Measurements from ENCODE around the gene TRAPPC5.

Gene TRAPPC5

DNA sequence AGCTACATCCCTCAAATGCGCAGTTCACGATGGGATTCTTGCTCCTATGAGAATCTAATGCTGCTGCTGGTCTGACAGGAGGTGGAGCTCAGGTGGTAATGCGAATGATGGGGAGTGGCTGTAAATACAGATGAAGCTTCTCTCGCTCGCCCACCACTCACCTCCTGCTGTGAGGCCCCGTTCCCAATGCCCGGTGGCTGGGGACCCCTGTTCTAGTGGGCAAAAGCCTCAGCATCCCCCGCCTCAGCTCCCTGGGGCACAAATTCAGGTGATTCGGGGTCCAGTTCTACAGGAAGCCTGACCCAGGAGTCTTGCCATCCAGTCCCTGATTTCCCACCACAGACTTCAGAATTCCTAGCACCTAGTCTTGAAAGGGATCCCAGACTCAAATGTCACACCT, 8.1 kb upstream of the TRAPPC5 start:
- H3K27me3 ChIP-seq (replicated peaks; ENCODE audit: control insufficient read depth, insufficient read depth, low read length): no peaks in the 10 kb centered on the region; the same call in 1 of the 2 replicates
- DNase-seq (ENCODE audit: extremely low read depth, insufficient read length): no peak
- H3K4me3 ChIP-seq (replicated peaks; ENCODE audit: low read depth, low read length): no peak overlapping the region
- TF ChIP-seq, protein P1, sequence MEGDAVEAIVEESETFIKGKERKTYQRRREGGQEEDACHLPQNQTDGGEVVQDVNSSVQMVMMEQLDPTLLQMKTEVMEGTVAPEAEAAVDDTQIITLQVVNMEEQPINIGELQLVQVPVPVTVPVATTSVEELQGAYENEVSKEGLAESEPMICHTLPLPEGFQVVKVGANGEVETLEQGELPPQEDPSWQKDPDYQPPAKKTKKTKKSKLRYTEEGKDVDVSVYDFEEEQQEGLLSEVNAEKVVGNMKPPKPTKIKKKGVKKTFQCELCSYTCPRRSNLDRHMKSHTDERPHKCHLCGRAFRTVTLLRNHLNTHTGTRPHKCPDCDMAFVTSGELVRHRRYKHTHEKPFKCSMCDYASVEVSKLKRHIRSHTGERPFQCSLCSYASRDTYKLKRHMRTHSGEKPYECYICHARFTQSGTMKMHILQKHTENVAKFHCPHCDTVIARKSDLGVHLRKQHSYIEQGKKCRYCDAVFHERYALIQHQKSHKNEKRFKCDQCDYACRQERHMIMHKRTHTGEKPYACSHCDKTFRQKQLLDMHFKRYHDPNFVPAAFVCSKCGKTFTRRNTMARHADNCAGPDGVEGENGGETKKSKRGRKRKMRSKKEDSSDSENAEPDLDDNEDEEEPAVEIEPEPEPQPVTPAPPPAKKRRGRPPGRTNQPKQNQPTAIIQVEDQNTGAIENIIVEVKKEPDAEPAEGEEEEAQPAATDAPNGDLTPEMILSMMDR (IDR thresholded peaks at IDR 0.05; ENCODE audit: insufficient read depth, low read length, poor library complexity, severe bottlenecking): no peak
- H3K36me3 ChIP-seq (ENCODE audit: control insufficient read depth, insufficient read depth, low read length): no peaks in the 10 kb centered on the region

DNA sequence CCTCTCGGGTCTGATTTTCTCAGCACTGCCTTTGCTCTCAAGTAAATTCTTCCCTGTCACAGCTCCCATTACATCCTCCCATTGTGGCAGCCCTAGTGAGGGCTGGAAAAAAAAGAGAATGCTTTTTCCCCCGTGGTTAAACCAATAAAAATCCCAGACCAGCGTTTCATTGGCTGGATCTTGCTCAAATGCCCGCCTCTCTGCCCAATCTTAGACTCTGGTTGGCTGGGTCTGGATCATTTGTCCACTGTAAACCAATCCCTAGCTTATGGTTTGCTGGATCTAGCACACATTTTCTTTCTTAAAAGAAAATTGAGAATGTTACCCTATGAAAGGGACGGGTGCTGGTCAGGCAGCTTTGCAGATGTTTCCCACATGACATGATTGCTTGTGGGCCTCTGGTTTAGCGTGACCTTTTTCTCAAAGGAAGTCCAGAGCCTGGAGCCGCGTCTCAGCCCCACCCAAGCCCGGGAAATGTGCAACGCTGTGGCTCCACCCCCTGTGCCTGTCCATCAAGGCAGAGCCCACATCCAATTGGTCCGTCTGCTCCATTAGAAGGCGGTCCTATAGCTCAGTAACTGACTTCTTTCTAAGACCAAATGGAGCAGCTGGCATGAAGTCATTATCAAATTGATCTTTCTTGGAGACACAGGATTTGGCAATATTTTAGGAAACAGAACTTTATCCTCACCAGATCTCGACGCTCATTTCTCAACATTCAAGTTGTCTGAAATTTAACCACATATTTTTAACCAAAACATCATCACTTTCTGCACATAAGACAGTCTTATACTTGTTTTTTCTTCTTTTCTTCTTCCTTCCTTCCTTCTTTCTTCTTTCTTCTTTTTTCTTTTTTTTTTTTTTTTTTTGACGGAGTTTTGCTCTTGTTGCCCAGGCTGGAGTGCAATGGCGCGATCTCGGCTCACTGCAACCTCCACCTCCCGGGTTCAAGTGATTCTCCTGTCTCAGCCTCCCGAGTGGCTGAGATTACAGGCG, 6.3 kb upstream of the TRAPPC5 start:
- H3K4me3 ChIP-seq (replicated peaks; ENCODE audit: low read depth, low read length): no peak overlapping the region
- DNase-seq (ENCODE audit: extremely low read depth, insufficient read length): peak; percentile 64
- no peaks in the 10 kb centered on the region for H3K36me3 ChIP-seq (ENCODE audit: control insufficient read depth, insufficient read depth, low read length)
- no peaks in the 10 kb centered on the region for H3K27me3 ChIP-seq (replicated peaks; ENCODE audit: control insufficient read depth, insufficient read depth, low read length)
- TF ChIP-seq, protein P1 (IDR thresholded peaks at IDR 0.05; ENCODE audit: insufficient read depth, low read length, poor library complexity, severe bottlenecking): no peak

DNA sequence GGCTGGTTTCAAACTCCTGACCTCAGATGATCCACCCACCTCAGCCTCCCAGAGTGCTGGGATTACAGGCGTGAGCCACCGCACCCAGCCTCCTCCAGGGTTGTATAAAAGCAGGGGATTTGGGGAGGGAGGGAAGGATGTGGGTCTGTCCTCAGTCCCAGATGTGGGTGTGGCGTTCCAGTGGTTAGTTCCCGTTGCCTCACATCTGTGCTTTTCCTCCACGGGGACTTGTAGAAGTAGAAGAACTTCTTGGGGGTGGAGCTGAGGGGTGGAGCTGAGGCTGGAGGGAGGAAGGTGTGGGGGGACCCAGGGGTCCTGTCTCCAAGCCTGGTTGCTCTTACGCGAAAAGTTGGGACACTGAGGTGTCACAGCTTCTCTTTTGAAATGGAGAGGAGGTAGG, 4.3 kb upstream of the TRAPPC5 start:
- TF ChIP-seq, protein P1 (IDR thresholded peaks at IDR 0.05; ENCODE audit: insufficient read depth, low read length, poor library complexity, severe bottlenecking): no peak
- no peak for DNase-seq (ENCODE audit: extremely low read depth, insufficient read length)
- H3K27me3 ChIP-seq (replicated peaks; ENCODE audit: control insufficient read depth, insufficient read depth, low read length): no peaks in the 10 kb centered on the region
- H3K4me3 ChIP-seq (replicated peaks; ENCODE audit: low read depth, low read length): no peak overlapping the region
- no peaks in the 10 kb centered on the region for H3K36me3 ChIP-seq (ENCODE audit: control insufficient read depth, insufficient read depth, low read length)

DNA sequence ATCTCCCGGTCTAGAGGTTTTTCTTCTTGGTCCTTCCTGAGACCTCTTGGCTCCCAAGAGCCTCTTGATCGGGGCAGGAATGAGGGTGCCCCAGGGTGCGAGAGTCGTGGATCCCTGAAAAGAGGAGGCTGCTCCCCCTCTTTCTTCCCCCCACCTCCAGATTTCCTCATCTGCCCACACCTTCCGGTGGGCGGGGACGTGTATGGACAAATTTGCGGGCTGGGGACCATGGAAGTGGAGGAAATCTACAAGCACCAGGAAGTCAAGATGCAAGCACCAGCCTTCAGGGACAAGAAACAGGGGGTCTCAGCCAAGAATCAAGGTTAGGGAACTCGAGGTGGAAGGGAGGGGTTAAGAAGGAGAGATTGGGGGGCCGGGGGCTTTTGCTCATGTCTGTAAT, 3.8 kb upstream of the TRAPPC5 start, which contains the start of gene MCEMP1:
Gene MCEMP1 (plus strand): TSS at position 237 of the 400 bp plus-strand sequence. CDS start 31 bp downstream, at position 268.
- H3K4me3 ChIP-seq (replicated peaks; ENCODE audit: low read depth, low read length): no peak within 1 kb of the TSS
- no peaks in the 10 kb centered on the region; the same call in 1 of the 2 replicates for H3K36me3 ChIP-seq (ENCODE audit: control insufficient read depth, insufficient read depth, low read length)
- no peak for DNase-seq (ENCODE audit: extremely low read depth, insufficient read length)
- TF ChIP-seq, protein P1 (IDR thresholded peaks at IDR 0.05; ENCODE audit: insufficient read depth, low read length, poor library complexity, severe bottlenecking): no peak
- no peaks in the 10 kb centered on the region for H3K27me3 ChIP-seq (replicated peaks; ENCODE audit: control insufficient read depth, insufficient read depth, low read length)

DNA sequence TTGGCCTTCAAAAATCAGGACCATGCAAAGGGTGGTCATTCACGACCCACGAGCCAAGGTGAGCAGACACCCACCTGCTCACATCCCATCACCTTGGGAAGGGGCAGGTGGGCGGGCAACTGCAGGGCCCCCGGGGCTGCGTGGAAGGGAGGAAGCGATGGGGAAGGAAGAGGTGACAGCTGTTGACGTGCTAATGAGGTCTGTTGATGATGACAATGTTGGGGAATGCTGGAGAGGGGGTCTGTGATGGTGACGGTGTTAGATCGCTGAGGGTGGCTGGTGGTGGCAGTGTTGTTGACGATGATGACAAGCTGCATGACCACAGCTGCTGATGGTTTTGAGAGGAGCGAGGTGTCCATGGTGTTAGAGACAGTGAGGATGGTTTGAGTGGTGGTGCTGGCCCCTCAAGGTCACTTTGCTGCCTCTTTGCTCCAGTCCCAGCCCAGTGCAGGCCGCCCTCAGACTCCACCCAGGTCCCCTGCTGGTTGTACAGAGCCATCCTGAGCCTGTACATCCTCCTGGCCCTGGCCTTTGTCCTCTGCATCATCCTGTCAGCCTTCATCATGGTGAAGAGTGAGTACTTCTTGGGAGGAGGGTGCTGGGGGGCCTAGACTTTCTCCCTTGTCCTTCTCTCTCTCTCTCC, 2.8 kb upstream of the TRAPPC5 start:
- TF ChIP-seq, protein P1 (IDR thresholded peaks at IDR 0.05; ENCODE audit: insufficient read depth, low read length, poor library complexity, severe bottlenecking): no peak
- H3K27me3 ChIP-seq (replicated peaks; ENCODE audit: control insufficient read depth, insufficient read depth, low read length): no peaks in the 10 kb centered on the region
- no peak for DNase-seq (ENCODE audit: extremely low read depth, insufficient read length)
- H3K4me3 ChIP-seq (replicated peaks; ENCODE audit: low read depth, low read length): no peak overlapping the region
- peaks cover 5% of the 10 kb centered on the region for H3K36me3 ChIP-seq (ENCODE audit: control insufficient read depth, insufficient read depth, low read length)
